ENCODE data around the gene RHCE. TPM values are rescaled to one million over a fixed set of nuclear protein-coding genes. Genes with fewer than 3 reads are reported as not detected.
A peak's percentile ranks its signal among the peaks of the same experiment; 100 is the strongest.

The RHCE gene
- total and polyA plus RNA-seq, 9 of the 15 experiments (the other 6 are each of a cell fraction or from before 2014, with no cell fraction given), result 5.4 to 31.5 (median 12.6) TPM

GRCh38 chr1:25360596-25361581, 59.7 kb downstream of the RHCE start (continued):
- peak; percentile 68 for TF ChIP-seq MGA (IDR thresholded peaks at IDR 0.05)
- TF ChIP-seq HDAC1 (IDR thresholded peaks at IDR 0.05), result 0 out of 4 replicates have a peak, but pooled peaks of 1 of the 2 experiments have one; percentile 17
- peak; percentile 88 for TF ChIP-seq WHSC1 (IDR thresholded peaks at IDR 0.05; ENCODE audit: low read length)
- TF ChIP-seq DDX20 (tag; IDR thresholded peaks at IDR 0.05; ENCODE audit: low read depth), result peak; percentile 43; the same call in 1 of the 2 replicates
- peak; percentile 81 for TF ChIP-seq L3MBTL2 (IDR thresholded peaks at IDR 0.05)
- peak; percentile 86; the same call in 1 of the 2 replicates for TF ChIP-seq JUN (IDR thresholded peaks at IDR 0.05; ENCODE audit: borderline replicate concordance, low read depth, low read length)
- no peak for TF ChIP-seq JUN (CRISPR knock-in tag; IDR thresholded peaks at IDR 0.05; ENCODE audit: borderline replicate concordance)
- 0 out of 2 replicates have a peak, but pooled peaks have one; percentile 55 for TF ChIP-seq HDGF (IDR thresholded peaks at IDR 0.05)

All from K562 (cell line).